ENCODE results near the gene CLEC3B. TPM values are rescaled to one million over a fixed set of nuclear protein-coding genes. Genes with fewer than 3 reads are reported as not detected.

Gene CLEC3B
- total RNA-seq: 80.8 TPM
- long read RNA-seq, transcript CLEC3B-201 (3 exons, 936 nt): major isoform, 80 of 83 reads
- long read RNA-seq, partial matches to known transcripts: 1 of 83 reads
- long read RNA-seq, other reads (novel, unspliced or antisense): 2 of 83 reads

- intact Hi-C loops (cut with micrococcal nuclease): no loop called here
- DNase-seq: peak; percentile 83
- Histone ChIP-seq H3K27me3 (ENCODE audit: low read depth) (no peaks in the 10 kb centered on the region), H3K36me3 (peaks cover 1% of the 10 kb centered on the region), H3K27ac (replicated peaks) (peak within 1 kb of the TSS; percentile 93), H3K4me3 (peak within 1 kb of the TSS; percentile 69), H3K9me3 (replicated peaks) (no peaks in the 10 kb centered on the region), H3K4me1 (peaks cover 92% of the 10 kb centered on the region)
- TF ChIP-seq CTCF (IDR thresholded peaks at IDR 0.05; ENCODE audit: borderline replicate concordance): no peak
These were observed at the start of gene CLEC3B for GRCh38 chr3:45026038-45026437. CLEC3B (plus strand) TSS chr3:45026303; CDS start chr3:45026363, 60 bp downstream.

GRCh38 chr3:44981220-44981619, 44.9 kb upstream of the CLEC3B start:
- Histone ChIP-seq H3K36me3 (no peaks in the 10 kb centered on the region), H3K27ac (replicated peaks) (no peak overlapping the region), H3K4me3 (no peak overlapping the region), H3K27me3 (ENCODE audit: low read depth) (no peaks in the 10 kb centered on the region), H3K9me3 (replicated peaks) (no peaks in the 10 kb centered on the region), H3K4me1 (peaks cover 78% of the 10 kb centered on the region)
- no peak for DNase-seq
- intact Hi-C loops (cut with micrococcal nuclease): no loop called here
- no peak for TF ChIP-seq CTCF (IDR thresholded peaks at IDR 0.05; ENCODE audit: borderline replicate concordance)

- no peak overlapping the region for H3K27ac ChIP-seq (replicated peaks)
- H3K4me1 ChIP-seq: peaks cover 72% of the 10 kb centered on the region
- intact Hi-C loops (cut with micrococcal nuclease): no loop called here
- no peak for DNase-seq
- H3K27me3 ChIP-seq (ENCODE audit: low read depth): no peaks in the 10 kb centered on the region
- no peak for TF ChIP-seq CTCF (IDR thresholded peaks at IDR 0.05; ENCODE audit: borderline replicate concordance)
- no peaks in the 10 kb centered on the region for H3K9me3 ChIP-seq (replicated peaks)
- H3K4me3 ChIP-seq: no peak overlapping the region
- no peaks in the 10 kb centered on the region for H3K36me3 ChIP-seq
These were observed 44.4 kb upstream of the CLEC3B start for GRCh38 chr3:44981751-44982150.

- Histone ChIP-seq H3K36me3 (no peaks in the 10 kb centered on the region), H3K9me3 (replicated peaks) (no peaks in the 10 kb centered on the region), H3K27ac (replicated peaks) (peak overlapping the region; percentile 72), H3K4me1 (peaks cover 68% of the 10 kb centered on the region), H3K4me3 (no peak overlapping the region), H3K27me3 (ENCODE audit: low read depth) (no peaks in the 10 kb centered on the region)
- TF ChIP-seq CTCF (IDR thresholded peaks at IDR 0.05; ENCODE audit: borderline replicate concordance): no peak
- intact Hi-C loops (cut with micrococcal nuclease): no loop called here
- DNase-seq: no peak
These were observed 43.3 kb upstream of the CLEC3B start for GRCh38 chr3:44982817-44983216.

- Histone ChIP-seq H3K27me3 (ENCODE audit: low read depth) (no peaks in the 10 kb centered on the region), H3K4me3 (no peak overlapping the region), H3K27ac (replicated peaks) (peak overlapping the region; percentile 72), H3K9me3 (replicated peaks) (no peaks in the 10 kb centered on the region), H3K36me3 (no peaks in the 10 kb centered on the region), H3K4me1 (peaks cover 67% of the 10 kb centered on the region)
- intact Hi-C loops (cut with micrococcal nuclease): no loop called here
- no peak for TF ChIP-seq CTCF (IDR thresholded peaks at IDR 0.05; ENCODE audit: borderline replicate concordance)
- no peak for DNase-seq
These were observed 42.6 kb upstream of the CLEC3B start for GRCh38 chr3:44983484-44983941.
